ENCODE measurements around the gene PTBP3.

Gene PTBP3

GRCh38 chr9:112327718-112328450, 5.5 kb downstream of the PTBP3 start:
- peak overlapping the region; percentile 46 for H3K4me2 ChIP-seq (ENCODE audit: low read depth, low read length, poor library complexity, severe bottlenecking)
- peaks cover 80% of the 10 kb centered on the region for H4K20me1 ChIP-seq (ENCODE audit: insufficient read depth, low read length, poor library complexity, severe bottlenecking)
- H3K9ac ChIP-seq (ENCODE audit: low read depth, low read length, poor library complexity, severe bottlenecking) = no peak overlapping the region
- no peak overlapping the region for H2AFZ ChIP-seq (ENCODE audit: low read length)
- no peaks in the 10 kb centered on the region for H3K9me2 ChIP-seq (replicated peaks; ENCODE audit: low read depth, low read length)
- peaks cover 100% of the 10 kb centered on the region for H3K79me2 ChIP-seq (ENCODE audit: insufficient read depth, low read length)
- H3K4me3 ChIP-seq (ENCODE audit: low read length, poor library complexity, severe bottlenecking) = peak overlapping the region; percentile 41
- H3F3A ChIP-seq (ENCODE audit: low read depth) = no peaks in the 10 kb centered on the region
- TF ChIP-seq, protein P1, sequence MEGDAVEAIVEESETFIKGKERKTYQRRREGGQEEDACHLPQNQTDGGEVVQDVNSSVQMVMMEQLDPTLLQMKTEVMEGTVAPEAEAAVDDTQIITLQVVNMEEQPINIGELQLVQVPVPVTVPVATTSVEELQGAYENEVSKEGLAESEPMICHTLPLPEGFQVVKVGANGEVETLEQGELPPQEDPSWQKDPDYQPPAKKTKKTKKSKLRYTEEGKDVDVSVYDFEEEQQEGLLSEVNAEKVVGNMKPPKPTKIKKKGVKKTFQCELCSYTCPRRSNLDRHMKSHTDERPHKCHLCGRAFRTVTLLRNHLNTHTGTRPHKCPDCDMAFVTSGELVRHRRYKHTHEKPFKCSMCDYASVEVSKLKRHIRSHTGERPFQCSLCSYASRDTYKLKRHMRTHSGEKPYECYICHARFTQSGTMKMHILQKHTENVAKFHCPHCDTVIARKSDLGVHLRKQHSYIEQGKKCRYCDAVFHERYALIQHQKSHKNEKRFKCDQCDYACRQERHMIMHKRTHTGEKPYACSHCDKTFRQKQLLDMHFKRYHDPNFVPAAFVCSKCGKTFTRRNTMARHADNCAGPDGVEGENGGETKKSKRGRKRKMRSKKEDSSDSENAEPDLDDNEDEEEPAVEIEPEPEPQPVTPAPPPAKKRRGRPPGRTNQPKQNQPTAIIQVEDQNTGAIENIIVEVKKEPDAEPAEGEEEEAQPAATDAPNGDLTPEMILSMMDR (conservative IDR thresholded peaks at IDR 0.05; ENCODE audit: low read length) = no peak
- no peak for TF ChIP-seq EZH2phosphoT487 (IDR thresholded peaks at IDR 0.05; ENCODE audit: borderline replicate concordance)
- H3K9me3 ChIP-seq (ENCODE audit: insufficient read depth, low read depth, low read length) = no peaks in the 10 kb centered on the region; the same call in 1 of the 2 replicates
- H3K27me3 ChIP-seq (ENCODE audit: insufficient read depth, low read length, poor library complexity, severe bottlenecking) = no peaks in the 10 kb centered on the region
- peaks cover 12% of the 10 kb centered on the region; the same call in 1 of the 2 replicates for H3K36me3 ChIP-seq (ENCODE audit: insufficient read depth, low read length)
- peaks cover 56% of the 10 kb centered on the region for H3K4me1 ChIP-seq (ENCODE audit: insufficient read depth, low read length, poor library complexity, severe bottlenecking)

- Histone ChIP-seq H3K79me2 (ENCODE audit: insufficient read depth, low read length) (peaks cover 100% of the 10 kb centered on the region), H3K36me3 (ENCODE audit: insufficient read depth, low read length) (peaks cover 12% of the 10 kb centered on the region; the same call in 1 of the 2 replicates), H3K4me3 (ENCODE audit: low read length, poor library complexity, severe bottlenecking) (no peak overlapping the region), H3K9me2 (replicated peaks; ENCODE audit: low read depth, low read length) (no peaks in the 10 kb centered on the region), H4K20me1 (ENCODE audit: insufficient read depth, low read length, poor library complexity, severe bottlenecking) (peaks cover 75% of the 10 kb centered on the region), H3K9me3 (ENCODE audit: insufficient read depth, low read depth, low read length) (no peaks in the 10 kb centered on the region; the same call in 1 of the 2 replicates), H3K4me1 (ENCODE audit: insufficient read depth, low read length, poor library complexity, severe bottlenecking) (peaks cover 44% of the 10 kb centered on the region), H3K27me3 (ENCODE audit: insufficient read depth, low read length, poor library complexity, severe bottlenecking) (no peaks in the 10 kb centered on the region), H2AFZ (ENCODE audit: low read length) (no peak overlapping the region), H3K4me2 (ENCODE audit: low read depth, low read length, poor library complexity, severe bottlenecking) (peak overlapping the region; percentile 24), H3F3A (ENCODE audit: low read depth) (no peaks in the 10 kb centered on the region), H3K9ac (ENCODE audit: low read depth, low read length, poor library complexity, severe bottlenecking) (no peak overlapping the region)
- TF ChIP-seq, protein P1 (conservative IDR thresholded peaks at IDR 0.05; ENCODE audit: low read length) = no peak
- no peak for TF ChIP-seq EZH2phosphoT487 (IDR thresholded peaks at IDR 0.05; ENCODE audit: borderline replicate concordance)
These were observed 7.2 kb downstream of the PTBP3 start for GRCh38 chr9:112326194-112326593.

- no peak overlapping the region for H2AFZ ChIP-seq (ENCODE audit: low read length)
These were observed 7.8 kb downstream of the PTBP3 start for GRCh38 chr9:112325600-112325999.

More at GRCh38 chr9:112325600-112325999, 7.8 kb downstream of the PTBP3 start:
- Histone ChIP-seq H3K9me3 (ENCODE audit: insufficient read depth, low read depth, low read length) (no peaks in the 10 kb centered on the region; the same call in 1 of the 2 replicates), H3K4me1 (ENCODE audit: insufficient read depth, low read length, poor library complexity, severe bottlenecking) (peaks cover 38% of the 10 kb centered on the region), H3F3A (ENCODE audit: low read depth) (no peaks in the 10 kb centered on the region), H3K79me2 (ENCODE audit: insufficient read depth, low read length) (peaks cover 100% of the 10 kb centered on the region), H3K4me3 (ENCODE audit: low read length, poor library complexity, severe bottlenecking) (no peak overlapping the region), H3K9me2 (replicated peaks; ENCODE audit: low read depth, low read length) (no peaks in the 10 kb centered on the region), H4K20me1 (ENCODE audit: insufficient read depth, low read length, poor library complexity, severe bottlenecking) (peaks cover 70% of the 10 kb centered on the region), H3K4me2 (ENCODE audit: low read depth, low read length, poor library complexity, severe bottlenecking) (no peak overlapping the region), H3K27me3 (ENCODE audit: insufficient read depth, low read length, poor library complexity, severe bottlenecking) (no peaks in the 10 kb centered on the region), H3K9ac (ENCODE audit: low read depth, low read length, poor library complexity, severe bottlenecking) (no peak overlapping the region), H3K36me3 (ENCODE audit: insufficient read depth, low read length) (peaks cover 12% of the 10 kb centered on the region; the same call in 1 of the 2 replicates)
- no peak for TF ChIP-seq EZH2phosphoT487 (IDR thresholded peaks at IDR 0.05; ENCODE audit: borderline replicate concordance)
- TF ChIP-seq, protein P1 (conservative IDR thresholded peaks at IDR 0.05; ENCODE audit: low read length) = no peak

All from Loucy (cell line).